A673 (cell line): ENCODE data around the gene ZNF57.

ENCODE experiments used
- EZH2 ChIP-seq: fragments of 200-600 bp; sonication (generic); IDR thresholded peaks from 2 replicates; pipeline ENCODE4 v1.6.1; 2017; ENCODE audit warnings: borderline replicate concordance, low read depth, mild to moderate bottlenecking, mixed read lengths, antibody characterized with exemption, low read length; ENCODE audit not compliant: poor library complexity, severe bottlenecking
- TF ChIP-seq, protein P1 (sequence below): fragments of 300-800, 200-600 bp; sonication (generic); conservative IDR thresholded peaks from 2 replicates; pipeline ENCODE4 v1.5.1; 2017; ENCODE audit warnings: low read depth, mild to moderate bottlenecking, antibody characterized with exemption, low read length, moderate library complexity, mixed read lengths

DNA sequence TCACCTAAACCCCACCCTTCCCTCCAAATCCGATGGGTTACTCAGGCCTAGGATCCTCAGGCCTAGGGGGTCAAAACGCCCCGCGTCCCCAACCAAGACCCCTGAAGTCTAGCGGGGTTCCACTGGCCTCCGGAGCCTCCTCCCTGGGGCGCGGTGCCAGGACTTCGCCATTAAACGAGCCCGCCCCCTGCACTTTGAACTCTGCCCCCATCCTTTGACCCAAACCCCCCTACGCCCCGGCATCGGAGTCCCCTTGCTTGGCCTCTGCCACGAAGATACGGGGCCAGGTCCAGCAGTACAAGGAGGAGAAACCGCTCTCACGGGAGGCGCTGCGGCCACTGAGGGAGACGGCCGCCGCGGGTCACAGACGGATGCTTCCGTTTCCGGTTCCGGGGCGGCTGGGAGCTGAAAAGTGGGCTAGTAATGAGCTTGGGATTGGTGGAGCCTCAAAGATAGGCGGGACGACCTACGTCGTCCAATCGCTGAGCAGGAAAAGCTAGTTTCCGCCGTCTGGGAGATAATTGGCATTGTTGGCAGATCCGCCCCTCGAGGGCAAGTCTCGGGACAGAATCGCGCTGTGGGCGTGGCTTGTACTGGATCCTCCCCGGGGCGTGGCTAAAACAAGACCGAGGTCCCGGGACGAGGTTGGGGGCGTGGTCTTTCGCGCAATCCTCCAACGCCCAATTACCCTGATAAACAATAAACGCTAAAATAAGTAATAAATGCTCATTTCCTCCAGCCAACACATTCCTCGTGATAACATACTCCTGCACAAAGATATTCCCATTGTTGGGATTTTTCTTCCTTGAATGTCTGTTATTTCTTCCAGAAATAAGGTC is 49.8 kb downstream of the ZNF57 start:
- TF ChIP-seq, protein P1, sequence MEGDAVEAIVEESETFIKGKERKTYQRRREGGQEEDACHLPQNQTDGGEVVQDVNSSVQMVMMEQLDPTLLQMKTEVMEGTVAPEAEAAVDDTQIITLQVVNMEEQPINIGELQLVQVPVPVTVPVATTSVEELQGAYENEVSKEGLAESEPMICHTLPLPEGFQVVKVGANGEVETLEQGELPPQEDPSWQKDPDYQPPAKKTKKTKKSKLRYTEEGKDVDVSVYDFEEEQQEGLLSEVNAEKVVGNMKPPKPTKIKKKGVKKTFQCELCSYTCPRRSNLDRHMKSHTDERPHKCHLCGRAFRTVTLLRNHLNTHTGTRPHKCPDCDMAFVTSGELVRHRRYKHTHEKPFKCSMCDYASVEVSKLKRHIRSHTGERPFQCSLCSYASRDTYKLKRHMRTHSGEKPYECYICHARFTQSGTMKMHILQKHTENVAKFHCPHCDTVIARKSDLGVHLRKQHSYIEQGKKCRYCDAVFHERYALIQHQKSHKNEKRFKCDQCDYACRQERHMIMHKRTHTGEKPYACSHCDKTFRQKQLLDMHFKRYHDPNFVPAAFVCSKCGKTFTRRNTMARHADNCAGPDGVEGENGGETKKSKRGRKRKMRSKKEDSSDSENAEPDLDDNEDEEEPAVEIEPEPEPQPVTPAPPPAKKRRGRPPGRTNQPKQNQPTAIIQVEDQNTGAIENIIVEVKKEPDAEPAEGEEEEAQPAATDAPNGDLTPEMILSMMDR = no peak
- TF ChIP-seq EZH2 = no peak
